Prostate gland (tissue), 2 donors: ENCODE measurements around the gene SPINK8. TPM values are rescaled to one million over a fixed set of nuclear protein-coding genes. Genes with fewer than 3 reads are reported as not detected.
"Not testable (repeated sequence)": the region's sequence is repeated elsewhere in the genome, so short reads cannot be mapped to it uniquely, and the experiment has no call there.

Experiments
- DNase-seq: peaks from one replicate; pipeline ENCODE4 v3.0.0-alpha.2; 2019; ENCODE audit warnings: low spot score
- H3K27ac ChIP-seq, 2 donors: fragments of 200-600 bp; sonication (generic); 2 replicates each; pipeline ENCODE4 v1.5.1; 2017 to 2019
- H3K27me3 ChIP-seq: fragments of 200-600 bp; sonication (generic); replicated peaks from 2 replicates; pipeline ENCODE4 v1.5.1; 2019; ENCODE audit not compliant: insufficient read depth
- H3K36me3 ChIP-seq, 2 donors: fragments of 200-600 bp; sonication (generic); 1 replicate in 1 of 2; 2 replicates in 1 of 2; pipeline versions ENCODE4 v1.5.1 to v1.8.1; 2017 to 2019
- H3K4me1 ChIP-seq: fragments of 200-600 bp; sonication (generic); replicated peaks from 2 replicates; pipeline ENCODE4 v1.5.1; 2019
- H3K4me3 ChIP-seq, 2 donors: fragments of 200-600 bp; sonication (generic); 2 replicates each; pipeline ENCODE4 v1.5.1; 2017 to 2019
- H3K9me3 ChIP-seq: fragments of 200-600 bp; sonication (generic); 2 replicates; pipeline ENCODE4 v1.5.1; 2017
- POLR2A ChIP-seq: fragments of 450-650 bp; IDR thresholded peaks from one replicate; pipeline ENCODE4 v1.6.1; 2016; ENCODE audit warnings: antibody characterized with exemption, mild to moderate bottlenecking
- POLR2AphosphoS5 ChIP-seq: sonication (generic); formaldehyde crosslinking; IDR thresholded peaks from one replicate; pipeline ENCODE4 v1.6.1; 2017; ENCODE audit warnings: antibody characterized with exemption
- WGBS: methylation state at CpG from one replicate; pipeline ENCODE4 v1.1.5; 2018; 5-methylcytosine and 5-hydroxymethylcytosine counted together
- intact Hi-C: fragments of 100-400 bp; cut with DNase I; formaldehyde crosslinking; loops from one replicate; pipeline ENCODE4 v1.14.2; 2022
- total RNA-seq, 2 donors: library from RNA; depleted of rRNA; stranded (reverse); fragments of >200 nt; gene quantifications; one replicate each; pipeline ENCODE4 v1.1.0, GENCODE V29; 2016
- TF ChIP-seq, protein P1 (sequence below), 4 experiments: fragments of 200-600 bp in 2 of 4; fragments of 450-650 bp in 2 of 4; sonication (generic) in 2 of 4; IDR thresholded peaks; 1 replicate in 3 of 4; 2 replicates in 1 of 4; pipeline ENCODE4 v1.5.1; 2016 to 2019; ENCODE audit warnings: antibody characterized with exemption in 4 of 4, mild to moderate bottlenecking in 2 of 4, moderate library complexity in 2 of 4

Gene SPINK8
- total RNA-seq, 2 donors from 2014 or later = 4.9 TPM; not detected in 1

DNA sequence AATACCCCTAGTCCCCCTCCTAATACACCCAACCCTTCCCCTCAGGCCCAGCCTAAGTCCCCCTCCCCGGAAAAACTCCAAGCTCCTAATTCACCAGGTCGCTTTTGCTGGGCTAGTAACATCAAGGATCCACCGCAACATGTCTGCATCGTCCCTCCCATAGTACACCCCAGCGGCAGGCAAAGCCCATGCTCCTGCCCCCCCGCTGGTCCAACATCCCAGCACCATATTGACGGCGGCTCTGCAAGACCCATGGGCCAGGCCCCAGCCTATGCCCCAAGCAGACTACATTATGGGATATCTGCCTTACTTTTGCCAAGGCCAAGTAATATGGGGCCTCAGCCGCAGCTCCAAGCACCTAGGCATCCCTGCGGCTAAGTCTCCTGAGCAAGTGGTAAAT lies 59.0 kb downstream of the SPINK8 start:
- Histone ChIP-seq H3K9me3 (no peaks in the 10 kb centered on the region), H3K27ac (no peak overlapping the region), H3K4me1 (peaks cover 6% of the 10 kb centered on the region), H3K4me3 (no peak overlapping the region), H3K27me3 (no peaks in the 10 kb centered on the region), H3K36me3 (no peaks in the 10 kb centered on the region)
- no peak for DNase-seq
- intact Hi-C loops = loop anchor here (10.0 kb wide), 1 partner anchor 280 kb away; the partner anchor contains the start of gene PFKFB4
- TF ChIP-seq, protein P1, sequence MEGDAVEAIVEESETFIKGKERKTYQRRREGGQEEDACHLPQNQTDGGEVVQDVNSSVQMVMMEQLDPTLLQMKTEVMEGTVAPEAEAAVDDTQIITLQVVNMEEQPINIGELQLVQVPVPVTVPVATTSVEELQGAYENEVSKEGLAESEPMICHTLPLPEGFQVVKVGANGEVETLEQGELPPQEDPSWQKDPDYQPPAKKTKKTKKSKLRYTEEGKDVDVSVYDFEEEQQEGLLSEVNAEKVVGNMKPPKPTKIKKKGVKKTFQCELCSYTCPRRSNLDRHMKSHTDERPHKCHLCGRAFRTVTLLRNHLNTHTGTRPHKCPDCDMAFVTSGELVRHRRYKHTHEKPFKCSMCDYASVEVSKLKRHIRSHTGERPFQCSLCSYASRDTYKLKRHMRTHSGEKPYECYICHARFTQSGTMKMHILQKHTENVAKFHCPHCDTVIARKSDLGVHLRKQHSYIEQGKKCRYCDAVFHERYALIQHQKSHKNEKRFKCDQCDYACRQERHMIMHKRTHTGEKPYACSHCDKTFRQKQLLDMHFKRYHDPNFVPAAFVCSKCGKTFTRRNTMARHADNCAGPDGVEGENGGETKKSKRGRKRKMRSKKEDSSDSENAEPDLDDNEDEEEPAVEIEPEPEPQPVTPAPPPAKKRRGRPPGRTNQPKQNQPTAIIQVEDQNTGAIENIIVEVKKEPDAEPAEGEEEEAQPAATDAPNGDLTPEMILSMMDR (IDR thresholded peaks at IDR 0.05) = no peak
- no peak for TF ChIP-seq POLR2A
- no peak for TF ChIP-seq POLR2AphosphoS5
- WGBS = 93% methylated on average over 10 of the region's 10 CpGs

DNA sequence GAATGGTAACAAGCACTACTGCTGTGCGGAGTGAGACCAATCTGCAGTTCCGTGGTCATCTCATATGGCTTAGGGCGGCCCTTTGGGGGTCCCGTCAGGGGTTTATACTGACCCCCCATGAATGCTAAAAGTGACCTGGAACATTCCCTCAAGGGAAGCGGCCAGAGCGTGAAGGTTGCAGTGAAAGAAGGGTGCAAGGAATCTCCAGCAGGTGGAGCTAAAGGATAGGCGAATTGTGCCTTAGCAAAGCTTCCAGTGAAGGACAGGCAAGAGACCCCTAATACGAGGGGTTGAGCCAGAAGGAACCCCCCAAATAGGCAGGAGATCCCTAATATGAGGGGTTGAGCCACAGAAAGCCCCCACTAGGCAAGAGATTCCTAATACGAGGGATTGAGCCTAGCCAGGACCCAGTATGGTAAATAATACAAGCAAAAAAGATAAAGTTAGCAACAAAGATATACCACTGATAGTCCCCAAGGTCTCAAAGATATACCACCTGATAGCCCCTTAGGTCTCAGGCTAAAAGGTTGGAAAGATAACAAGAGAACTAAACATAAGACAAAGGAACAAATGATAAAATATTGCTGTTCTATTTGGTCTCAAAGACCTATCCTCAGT lies 59.8 kb downstream of the SPINK8 start:
- no peak overlapping the region for H3K27ac ChIP-seq
- H3K9me3 ChIP-seq = no peaks in the 10 kb centered on the region
- peak; percentile 55 for DNase-seq
- peaks cover 6% of the 10 kb centered on the region for H3K4me1 ChIP-seq
- no peaks in the 10 kb centered on the region for H3K27me3 ChIP-seq
- intact Hi-C loops = loop anchor here (1.0 to 10.0 kb wide), 2 partner anchors 163 to 281 kb away; partner anchors contain the start of gene PFKFB4
- TF ChIP-seq POLR2AphosphoS5 (peak; percentile 39), POLR2A (no peak)
- TF ChIP-seq, protein P1 (IDR thresholded peaks at IDR 0.05) = peak; percentile 56 to 82 (median 74)
- WGBS = 12% methylated on average over 9 of the region's 9 CpGs
- no peaks in the 10 kb centered on the region for H3K36me3 ChIP-seq
- no peak overlapping the region for H3K4me3 ChIP-seq

- no peak for TF ChIP-seq POLR2A
- TF ChIP-seq, protein P1 (IDR thresholded peaks at IDR 0.05) = no peak
- no peak for TF ChIP-seq POLR2AphosphoS5
- no peaks in the 10 kb centered on the region for H3K9me3 ChIP-seq
- intact Hi-C loops = loop anchor here (10.0 kb wide), 1 partner anchor 283 kb away; the partner anchor contains the start of gene PFKFB4
- H3K4me1 ChIP-seq = peaks cover 5% of the 10 kb centered on the region
- H3K4me3 ChIP-seq = no peak overlapping the region
- no peak overlapping the region for H3K27ac ChIP-seq
- no peaks in the 10 kb centered on the region for H3K27me3 ChIP-seq
- WGBS = 97% methylated on average over 35 of the region's 38 CpGs
- H3K36me3 ChIP-seq = no peaks in the 10 kb centered on the region
- DNase-seq = no peak
Measured at GRCh38 chr3:48271763-48272498, 61.5 kb downstream of the SPINK8 start.

- not testable (repeated sequence) for H3K27ac ChIP-seq
- WGBS = 94% methylated on average over 10 of the region's 10 CpGs
Measured at GRCh38 chr3:48271223-48271622, 62.2 kb downstream of the SPINK8 start.

DNA sequence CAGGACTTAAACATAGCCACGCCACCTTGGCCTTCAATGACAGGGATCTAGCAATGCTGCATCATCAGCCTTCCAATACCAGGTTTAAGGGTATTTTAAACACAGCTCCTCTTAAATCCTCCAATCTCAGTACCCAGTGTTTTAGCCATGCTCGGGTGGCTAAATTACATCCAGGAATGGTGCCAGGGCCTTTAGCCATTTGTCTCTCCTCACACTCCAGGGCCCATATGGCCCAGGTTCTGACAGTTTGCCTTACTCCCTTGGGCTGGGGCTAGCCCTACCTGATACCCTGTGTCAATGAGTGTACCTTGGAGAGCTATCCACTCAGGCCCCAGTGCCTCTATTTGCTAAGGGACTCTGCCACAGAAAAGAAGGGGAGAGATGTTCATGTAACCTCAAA lies 63.2 kb downstream of the SPINK8 start:
- Histone ChIP-seq H3K9me3 (no peaks in the 10 kb centered on the region), H3K27ac (no peak overlapping the region), H3K36me3 (no peaks in the 10 kb centered on the region), H3K27me3 (no peaks in the 10 kb centered on the region), H3K4me3 (no peak overlapping the region), H3K4me1 (no peaks in the 10 kb centered on the region)
- 73% methylated on average over 2 of the region's 2 CpGs for WGBS
- DNase-seq = no peak
- TF ChIP-seq POLR2AphosphoS5 (no peak), POLR2A (no peak)
- TF ChIP-seq, protein P1 (IDR thresholded peaks at IDR 0.05) = no peak
- intact Hi-C loops = loop anchor here (10.0 kb wide), 1 partner anchor 284 kb away; the partner anchor contains the start of gene PFKFB4

More at GRCh38 chr3:48271223-48271622, 62.2 kb downstream of the SPINK8 start:
- not testable (repeated sequence) for H3K4me3 ChIP-seq, H3K36me3 ChIP-seq, H3K4me1 ChIP-seq, H3K27me3 ChIP-seq, DNase-seq, H3K9me3 ChIP-seq
- intact Hi-C loops = loop anchor here (10.0 kb wide), 1 partner anchor 284 kb away; the partner anchor contains the start of gene PFKFB4
